ENCODE data around the gene EXTL1. TPM values are rescaled to one million over a fixed set of nuclear protein-coding genes. Genes with fewer than 3 reads are reported as not detected.

EXTL1 gene
- polyA plus RNA-seq, 1 of the 3 experiments (the other 2 are of a cell fraction), result 0.58 TPM

- TF ChIP-seq REST (IDR thresholded peaks at IDR 0.05; ENCODE audit: low read depth, low read length) (no peak), SIN3A (IDR thresholded peaks at IDR 0.05; ENCODE audit: borderline replicate concordance, low read depth, low read length) (no peak)
These were observed 2.3 kb downstream of the EXTL1 start (continued) for GRCh38 chr1:26023826-26024225.

- no peaks in the 10 kb centered on the region for H4K20me1 ChIP-seq (ENCODE audit: insufficient read depth)
- H3K9me2 ChIP-seq, result no peaks in the 10 kb centered on the region
- no peaks in the 10 kb centered on the region for H3K27me3 ChIP-seq (ENCODE audit: insufficient read depth)
- H3F3A ChIP-seq (replicated peaks; ENCODE audit: insufficient read depth), result no peaks in the 10 kb centered on the region
- no peak overlapping the region for H3K27ac ChIP-seq (ENCODE audit: low read depth in 2 of 2, low read length in 1 of 2)
- H3K79me2 ChIP-seq (ENCODE audit: insufficient read depth), result no peaks in the 10 kb centered on the region
- H3K4me2 ChIP-seq, result no peak overlapping the region
- H3K9ac ChIP-seq, result no peak overlapping the region
- H3K36me3 ChIP-seq (replicated peaks in 1 of 2; ENCODE audit: control insufficient read depth in 1 of 2, insufficient read depth in 2 of 2, low read length in 1 of 2), result no peaks in the 10 kb centered on the region
- no peak overlapping the region for H2AFZ ChIP-seq (ENCODE audit: low read depth)
- 76% methylated on average over 5 of the region's 5 CpGs for WGBS (ENCODE audit: low lambda C conversion rate)
- no peak for TF ChIP-seq REST (IDR thresholded peaks at IDR 0.05; ENCODE audit: low read depth, low read length)
- no peak for TF ChIP-seq PBX3 (IDR thresholded peaks at IDR 0.05)
- TF ChIP-seq MAX (IDR thresholded peaks at IDR 0.05; ENCODE audit: low read depth), result no peak
- no peak for TF ChIP-seq ELF1 (IDR thresholded peaks at IDR 0.05)
- TF ChIP-seq FOSL2 (IDR thresholded peaks at IDR 0.05; ENCODE audit: borderline replicate concordance, low read depth), result no peak
- TF ChIP-seq EP300 (IDR thresholded peaks at IDR 0.05; ENCODE audit: borderline replicate concordance in 1 of 2, low read depth in 1 of 2, low read length in 1 of 2), result no peak
- TF ChIP-seq EZH2phosphoT487 (IDR thresholded peaks at IDR 0.05; ENCODE audit: borderline replicate concordance, low read depth), result no peak
- no peak for TF ChIP-seq GATA2 (CRISPR knock-in tag; IDR thresholded peaks at IDR 0.05)
- TF ChIP-seq GABPA (IDR thresholded peaks at IDR 0.05; ENCODE audit: low read depth), result no peak
- no peak for TF ChIP-seq TCF12 (IDR thresholded peaks at IDR 0.05)
- no peak for TF ChIP-seq YY1 (IDR thresholded peaks at IDR 0.05; ENCODE audit: low read depth)
- TF ChIP-seq RAD21 (IDR thresholded peaks at IDR 0.05; ENCODE audit: low read length), result no peak
- no peak for TF ChIP-seq ZBTB33 (IDR thresholded peaks at IDR 0.05; ENCODE audit: borderline replicate concordance, low read depth)
- TF ChIP-seq IRF3 (IDR thresholded peaks at IDR 0.05; ENCODE audit: low read depth, low read length), result no peak
- no peak for TF ChIP-seq SIN3A (IDR thresholded peaks at IDR 0.05; ENCODE audit: borderline replicate concordance, low read depth, low read length)
- POLR2A ChIA-PET, result no interaction called here
- H3K4me3 ChIP-seq (ENCODE audit: low read depth in 2 of 2, low read length in 1 of 2), result no peak overlapping the region
- H3K9me3 ChIP-seq, result no peaks in the 10 kb centered on the region
- H3K4me1 ChIP-seq (ENCODE audit: control insufficient read depth in 1 of 2, insufficient read depth in 2 of 2, low read depth in 1 of 2, low read length in 1 of 2), result peaks cover 0 to 32% of the 10 kb centered on the region in 2 experiments; a peak in 1 of 4 replicates
- DNase-seq, result no peak
- CTCF ChIA-PET, result interaction anchor here (1.0 to 1.5 kb wide), 2 partner anchors 10 to 140 kb away, joined by 3 to 4 read pairs; no protein-coding TSS in a partner anchor
These were observed 3.5 kb downstream of the EXTL1 start for GRCh38 chr1:26025060-26025459.

All from SK-N-SH (cell line).